Measurements from ENCODE around the gene ITPRIPL2.

Gene ITPRIPL2

GRCh38 chr16:19131825-19132218 lies 18.1 kb downstream of the ITPRIPL2 start:
- DNase-seq (ENCODE audit: low read depth), result no peak
- H3K4me3 ChIP-seq (ENCODE audit: low read depth, low read length), result no peak overlapping the region
- TF ChIP-seq CTCF (IDR thresholded peaks at IDR 0.05; ENCODE audit: low read depth, low read length) (no peak), MAX (IDR thresholded peaks at IDR 0.05; ENCODE audit: low read depth, low read length) (no peak), POLR2A (IDR thresholded peaks at IDR 0.05; ENCODE audit: extremely low read depth, insufficient read length) (no peak), MYC (IDR thresholded peaks at IDR 0.05; ENCODE audit: low read depth, low read length) (no peak)

DNA sequence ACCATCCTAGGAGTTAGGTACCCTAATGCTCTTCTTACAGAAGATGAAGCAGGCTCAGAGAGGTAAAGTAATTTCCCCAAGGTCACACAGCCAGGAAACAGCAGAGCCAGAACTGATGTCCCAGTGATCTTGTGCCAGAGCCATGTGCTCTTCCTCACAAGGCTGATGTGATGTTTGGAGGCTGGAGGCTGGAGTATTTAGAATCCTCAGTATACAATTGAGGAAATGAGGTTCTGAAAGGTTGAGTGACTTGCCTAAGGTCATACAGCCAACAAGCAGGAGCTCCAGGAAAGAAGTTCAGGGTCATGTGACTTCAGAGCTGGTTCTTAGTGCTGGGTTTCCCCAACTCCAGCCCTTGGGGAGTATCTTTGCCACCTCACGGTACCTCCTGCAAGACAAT lies 18.5 kb downstream of the ITPRIPL2 start:
- no peak for DNase-seq (ENCODE audit: low read depth)
- TF ChIP-seq MYC (IDR thresholded peaks at IDR 0.05; ENCODE audit: low read depth, low read length), result no peak
- no peak for TF ChIP-seq MAX (IDR thresholded peaks at IDR 0.05; ENCODE audit: low read depth, low read length)
- H3K4me3 ChIP-seq (ENCODE audit: low read depth, low read length), result no peak overlapping the region

- H3K4me3 ChIP-seq (ENCODE audit: low read depth, low read length), result no peak overlapping the region
- no peak for TF ChIP-seq MYC (IDR thresholded peaks at IDR 0.05; ENCODE audit: low read depth, low read length)
- TF ChIP-seq CTCF (IDR thresholded peaks at IDR 0.05; ENCODE audit: low read depth, low read length), result no peak
- TF ChIP-seq MAX (IDR thresholded peaks at IDR 0.05; ENCODE audit: low read depth, low read length), result no peak
- TF ChIP-seq POLR2A (IDR thresholded peaks at IDR 0.05; ENCODE audit: extremely low read depth, insufficient read length), result no peak
- no peak for DNase-seq (ENCODE audit: low read depth)
Observed at GRCh38 chr16:19132898-19133297, 19.1 kb downstream of the ITPRIPL2 start.

- no peak for TF ChIP-seq MYC (IDR thresholded peaks at IDR 0.05; ENCODE audit: low read depth, low read length)
- TF ChIP-seq CTCF (IDR thresholded peaks at IDR 0.05; ENCODE audit: low read depth, low read length), result no peak
- TF ChIP-seq MAX (IDR thresholded peaks at IDR 0.05; ENCODE audit: low read depth, low read length), result no peak
- TF ChIP-seq POLR2A (IDR thresholded peaks at IDR 0.05; ENCODE audit: extremely low read depth, insufficient read length), result no peak
- H3K4me3 ChIP-seq (ENCODE audit: low read depth, low read length), result no peak overlapping the region
- no peak for DNase-seq (ENCODE audit: low read depth)
Observed at GRCh38 chr16:19133600-19133999, 19.8 kb downstream of the ITPRIPL2 start.

DNA sequence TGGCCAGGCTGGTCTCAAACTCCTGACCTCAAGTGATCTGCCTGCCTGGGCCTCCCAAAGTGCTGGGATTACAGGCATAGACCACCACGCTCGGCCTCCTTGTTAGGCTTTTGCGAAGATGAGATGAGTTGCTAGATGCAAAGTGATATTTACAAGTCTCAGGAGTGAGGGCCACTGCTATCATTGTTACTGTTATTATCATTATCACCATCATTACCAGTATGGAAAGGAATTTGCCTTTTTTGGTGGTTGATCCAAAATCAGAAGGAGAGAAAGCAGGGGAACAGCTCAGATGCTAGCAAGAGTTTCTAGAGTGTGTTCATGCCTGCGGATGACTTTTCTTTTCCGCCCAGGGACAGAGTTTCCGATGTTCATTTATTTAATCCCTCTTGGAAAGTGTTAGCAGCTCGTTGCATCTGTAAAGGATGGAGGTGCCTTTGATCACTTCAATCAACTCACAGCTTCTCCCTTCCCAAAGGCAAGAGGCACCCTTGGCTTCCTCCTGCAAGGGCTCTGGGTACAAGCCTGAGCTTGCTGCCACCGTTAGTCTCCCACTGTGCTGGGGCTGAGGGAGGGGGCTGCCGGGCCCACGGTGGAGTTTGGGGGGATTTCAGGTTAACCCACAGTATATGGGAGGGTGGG lies 21.6 kb downstream of the ITPRIPL2 start:
- TF ChIP-seq CTCF (IDR thresholded peaks at IDR 0.05; ENCODE audit: low read depth, low read length) (no peak), MYC (IDR thresholded peaks at IDR 0.05; ENCODE audit: low read depth, low read length) (no peak), MAX (IDR thresholded peaks at IDR 0.05; ENCODE audit: low read depth, low read length) (no peak), POLR2A (IDR thresholded peaks at IDR 0.05; ENCODE audit: extremely low read depth, insufficient read length) (no peak)

DNA sequence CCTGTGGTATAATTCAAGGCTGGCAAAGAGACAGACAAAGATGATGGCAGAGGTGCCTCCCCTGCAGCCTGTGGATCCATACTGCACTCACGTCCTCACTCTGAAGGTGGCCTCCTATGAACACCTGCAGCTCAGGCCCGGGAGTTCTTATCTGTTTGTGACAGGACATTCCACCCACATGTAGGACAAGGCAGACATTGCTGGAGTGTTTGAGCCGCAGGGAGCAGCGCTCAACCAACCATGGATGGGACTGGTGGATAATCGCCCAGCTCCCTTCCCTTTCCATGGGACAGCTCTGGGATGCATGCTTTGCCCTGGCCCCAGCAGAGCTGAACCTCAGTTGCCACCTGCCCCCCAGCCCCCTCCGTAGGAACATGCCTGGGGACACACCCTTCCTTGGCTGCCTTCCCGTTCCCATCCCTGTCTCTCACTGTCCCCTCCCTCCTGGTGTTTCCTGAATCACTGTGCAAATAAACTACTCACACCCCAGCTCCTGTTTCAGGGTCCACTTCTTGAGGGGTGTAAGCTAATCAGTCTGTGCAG lies 22.2 kb downstream of the ITPRIPL2 start:
- DNase-seq (ENCODE audit: low read depth), result no peak
- H3K4me3 ChIP-seq (ENCODE audit: low read depth, low read length), result no peak overlapping the region
- TF ChIP-seq MYC (IDR thresholded peaks at IDR 0.05; ENCODE audit: low read depth, low read length) (no peak), CTCF (IDR thresholded peaks at IDR 0.05; ENCODE audit: low read depth, low read length) (no peak), POLR2A (IDR thresholded peaks at IDR 0.05; ENCODE audit: extremely low read depth, insufficient read length) (no peak), MAX (IDR thresholded peaks at IDR 0.05; ENCODE audit: low read depth, low read length) (no peak)

More for the DNA sequence above, 21.6 kb downstream of the ITPRIPL2 start:
- no peak for DNase-seq (ENCODE audit: low read depth)
- no peak overlapping the region for H3K4me3 ChIP-seq (ENCODE audit: low read depth, low read length)

Data from NB4 (cell line).